Measurements from ENCODE around the gene JADE1.

JADE1 gene

GRCh38 chr4:128810871-128811570 lies 1.5 kb downstream of the JADE1 start:
- TF ChIP-seq CTCF (conservative IDR thresholded peaks at IDR 0.05; ENCODE audit: low read length): no peak; the same call in 1 of the 2 replicates
- peak overlapping the region; percentile 69 for H3K4me3 ChIP-seq (ENCODE audit: low read length)
- peak; percentile 86 for DNase-seq (ENCODE audit: low read depth)

GRCh38 chr4:128811571-128812441 lies 2.3 kb downstream of the JADE1 start:
- DNase-seq (ENCODE audit: low read depth): peak; percentile 94
- TF ChIP-seq CTCF (conservative IDR thresholded peaks at IDR 0.05; ENCODE audit: low read length): no peak
- peak overlapping the region; percentile 69 for H3K4me3 ChIP-seq (ENCODE audit: low read length)

- DNase-seq (ENCODE audit: low read depth): peak; percentile 74
- TF ChIP-seq CTCF (conservative IDR thresholded peaks at IDR 0.05; ENCODE audit: low read length): no peak
- H3K4me3 ChIP-seq (ENCODE audit: low read length): peak overlapping the region; percentile 69
Observed at GRCh38 chr4:128812442-128813235, 3.1 kb downstream of the JADE1 start.

GRCh38 chr4:128813965-128814364 lies 4.5 kb downstream of the JADE1 start:
- no peak overlapping the region for H3K4me3 ChIP-seq (ENCODE audit: low read length)

GRCh38 chr4:128818442-128818841 lies 8.9 kb downstream of the JADE1 start:
- no peak for DNase-seq (ENCODE audit: low read depth)
- no peak for TF ChIP-seq CTCF (conservative IDR thresholded peaks at IDR 0.05; ENCODE audit: low read length)
- no peak overlapping the region for H3K4me3 ChIP-seq (ENCODE audit: low read length)

More at GRCh38 chr4:128813965-128814364, 4.5 kb downstream of the JADE1 start:
- no peak for TF ChIP-seq CTCF (conservative IDR thresholded peaks at IDR 0.05; ENCODE audit: low read length)
- no peak for DNase-seq (ENCODE audit: low read depth)

- H3K4me3 ChIP-seq (ENCODE audit: low read length): no peak overlapping the region
- no peak for DNase-seq (ENCODE audit: low read depth)
- TF ChIP-seq CTCF (conservative IDR thresholded peaks at IDR 0.05; ENCODE audit: low read length): no peak
Observed at GRCh38 chr4:128819082-128819742, 9.7 kb downstream of the JADE1 start.

Measured in AG10803 (cell line).